HG02938 (cell line): ENCODE data around the gene OR2AG1.

Source experiments
- ATAC-seq: cut with Tn5 transposase; IDR thresholded peaks from one replicate; pipeline ENCODE4 v1.9.1; 2021; ENCODE audit warnings: mild to moderate bottlenecking, moderate library complexity; ENCODE audit not compliant: unreplicated experiment

The OR2AG1 gene

DNA sequence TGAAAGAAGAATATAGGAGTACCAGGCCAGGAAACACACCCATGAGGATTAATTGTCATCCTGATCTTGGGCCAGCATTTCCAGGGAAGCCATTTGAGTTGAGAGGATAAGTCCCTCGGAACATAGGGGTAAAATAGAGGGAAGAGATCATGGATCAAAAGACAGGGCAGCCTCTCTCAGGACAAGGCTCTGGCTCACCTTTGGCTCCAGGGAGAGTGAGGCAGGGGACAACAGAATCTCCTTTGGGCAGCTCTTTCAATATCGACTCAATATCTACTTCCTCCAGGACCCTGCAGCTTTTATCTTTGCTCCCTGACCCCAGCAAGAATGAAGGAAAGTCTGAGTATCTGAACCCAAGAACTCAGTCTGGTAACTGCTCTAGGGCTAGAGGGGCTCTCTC, at the start of gene OR2AG1:
OR2AG1 (plus strand) TSS at position 301 of the 400 bp plus-strand sequence. CDS start 2,018 bp downstream, outside the sequence.
- ATAC-seq = no peak

- ATAC-seq = no peak
Observed at GRCh38 chr11:6733326-6734275, 49.2 kb upstream of the OR2AG1 start.

GRCh38 chr11:6734616-6735015, 48.2 kb upstream of the OR2AG1 start:
- no peak for ATAC-seq

DNA sequence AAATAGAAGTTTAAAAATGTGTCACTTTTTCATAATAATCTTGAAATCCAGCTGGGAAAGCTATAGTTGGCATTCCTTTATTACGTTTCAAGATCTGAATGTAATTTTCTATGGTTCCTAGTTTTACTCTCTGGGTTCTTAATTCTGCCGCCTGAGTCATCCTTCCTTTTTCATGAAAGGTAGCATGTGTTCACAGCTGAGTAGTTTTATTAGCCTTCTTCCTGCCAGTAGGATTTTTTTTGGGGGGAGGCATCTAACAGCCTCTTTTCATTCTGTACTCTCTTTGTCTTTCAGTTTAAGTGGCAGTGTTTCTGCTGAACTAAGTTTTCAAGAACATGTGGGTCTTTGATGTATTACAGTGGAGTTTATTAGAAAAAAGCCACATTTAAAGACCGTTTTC, 47.5 kb upstream of the OR2AG1 start:
- ATAC-seq = no peak

DNA sequence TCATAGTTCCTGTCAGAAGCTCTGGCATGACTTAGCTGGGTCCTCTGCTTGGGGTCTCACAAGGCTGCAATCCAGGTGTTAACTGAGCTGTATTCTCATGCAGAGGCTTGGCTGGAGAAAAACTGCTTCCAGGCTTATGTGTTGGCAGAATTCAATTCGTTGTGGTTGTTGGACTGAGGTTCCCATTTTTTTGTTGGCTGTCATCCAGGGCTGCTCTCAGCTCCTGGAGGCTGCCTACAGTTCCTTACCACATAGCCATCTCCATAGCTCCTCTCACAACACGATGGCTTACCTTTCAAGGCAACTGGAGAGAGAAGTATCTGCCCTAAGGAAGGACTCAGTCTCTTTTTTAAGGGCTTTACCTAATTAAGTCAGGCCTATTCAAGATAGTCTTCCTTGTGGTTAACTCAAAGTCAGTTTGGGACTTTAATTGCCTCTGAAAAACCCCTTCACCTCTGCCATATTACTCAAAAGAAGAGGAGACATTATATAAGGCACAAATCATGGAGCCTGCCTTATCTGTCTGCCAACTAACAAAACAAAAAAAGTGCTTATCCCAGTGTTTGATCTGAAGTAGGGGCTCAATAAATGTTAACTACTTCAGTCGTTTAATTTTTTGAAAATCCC, 46.2 kb upstream of the OR2AG1 start:
- no peak for ATAC-seq

DNA sequence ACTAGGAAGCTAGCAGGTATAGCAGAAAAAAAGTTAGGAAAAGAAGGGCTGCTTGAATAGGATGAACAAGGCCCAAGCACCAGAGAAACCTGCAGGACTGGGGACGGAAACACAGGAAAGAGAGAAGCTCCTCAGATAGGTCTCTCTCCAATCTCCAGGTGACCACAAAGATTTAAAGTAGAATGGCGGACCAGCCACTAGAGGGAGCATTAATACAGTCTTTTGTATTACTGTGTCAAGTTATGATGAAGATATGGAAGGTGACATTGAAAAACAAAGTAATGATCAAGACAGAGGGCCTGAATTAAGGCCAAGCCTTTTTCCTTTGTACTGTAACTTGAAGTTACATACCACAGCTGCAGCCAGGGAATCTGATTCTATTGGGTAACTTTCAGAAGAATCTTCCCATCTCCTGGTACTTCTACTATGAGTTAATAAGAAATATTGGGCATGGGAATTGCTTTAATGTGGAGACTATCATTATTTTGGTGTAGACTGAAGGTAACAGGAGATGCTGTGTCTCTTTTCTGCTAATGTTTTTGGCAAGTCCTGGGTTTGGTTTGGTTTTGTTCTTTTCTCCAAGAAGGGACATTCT, 44.9 kb upstream of the OR2AG1 start:
- peak; percentile 81 for ATAC-seq

DNA sequence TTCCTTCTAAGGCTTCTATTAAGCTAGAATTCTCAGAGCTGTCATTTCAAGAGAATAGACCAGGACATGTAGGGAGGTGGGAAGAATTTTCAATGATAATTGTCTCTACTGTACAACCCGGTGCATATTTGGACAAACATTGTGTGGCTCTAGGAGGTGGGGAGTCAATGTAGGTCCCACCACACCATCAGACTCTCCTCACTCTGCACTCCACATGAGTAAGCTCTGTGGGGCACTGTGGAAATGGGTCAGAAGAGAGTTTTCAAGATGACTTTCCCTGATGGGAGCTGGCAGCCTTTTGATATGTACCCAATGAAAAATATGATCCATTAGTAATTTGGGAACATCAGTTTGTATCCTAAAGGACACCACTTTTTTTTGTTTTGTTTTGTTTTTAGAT, 44.2 kb upstream of the OR2AG1 start:
- ATAC-seq = no peak

- ATAC-seq = no peak
Observed at GRCh38 chr11:6742260-6742659, 40.6 kb upstream of the OR2AG1 start.

DNA sequence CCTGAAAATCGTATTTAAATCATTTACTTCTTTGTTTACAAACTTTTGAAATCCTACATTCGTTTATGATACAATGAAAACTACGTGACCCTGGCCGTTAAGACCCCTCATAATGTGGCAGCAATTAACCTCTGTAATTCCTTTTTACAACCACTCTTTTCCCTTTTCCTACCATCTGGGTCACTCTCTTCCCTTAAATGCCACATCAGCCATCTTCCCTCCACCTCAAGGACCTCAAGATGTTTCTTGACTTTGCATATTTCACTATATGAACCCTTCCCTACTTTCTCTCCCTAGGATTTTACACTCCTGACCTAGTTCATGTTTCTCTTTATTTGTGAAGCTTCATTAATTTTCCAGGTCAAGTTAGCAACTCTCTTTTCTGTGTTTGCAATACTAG, 37.8 kb upstream of the OR2AG1 start:
- ATAC-seq = no peak

DNA sequence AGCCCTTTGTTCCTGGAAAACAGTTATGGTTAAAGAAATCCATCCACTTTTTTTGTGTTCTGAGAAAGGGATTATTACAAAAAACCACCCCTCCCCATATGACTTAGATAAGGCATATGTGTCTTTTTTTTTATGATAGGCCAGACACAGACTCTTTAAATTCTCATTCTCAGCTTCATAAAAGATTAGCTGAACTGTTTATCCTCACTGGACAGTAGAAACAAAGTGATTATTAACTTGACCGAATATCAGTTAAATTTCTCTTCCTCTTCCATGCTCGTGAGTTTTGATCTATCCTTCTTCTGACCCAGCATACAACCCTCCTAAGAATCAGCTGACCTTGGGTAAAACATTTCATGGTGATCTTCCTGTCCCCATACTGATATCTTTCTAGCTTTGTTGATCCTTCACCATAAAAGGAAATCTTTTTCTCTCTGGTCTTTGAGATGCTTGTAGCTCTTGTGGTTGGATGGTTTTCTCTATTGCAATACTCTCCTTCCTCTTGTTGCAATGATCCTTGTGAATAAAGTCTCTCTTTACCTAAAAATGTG, 37.3 kb upstream of the OR2AG1 start:
- ATAC-seq = peak; percentile 41

GRCh38 chr11:6746086-6746618, 36.7 kb upstream of the OR2AG1 start:
- ATAC-seq = peak; percentile 77

GRCh38 chr11:6746626-6747025, 36.2 kb upstream of the OR2AG1 start:
- ATAC-seq = no peak

DNA sequence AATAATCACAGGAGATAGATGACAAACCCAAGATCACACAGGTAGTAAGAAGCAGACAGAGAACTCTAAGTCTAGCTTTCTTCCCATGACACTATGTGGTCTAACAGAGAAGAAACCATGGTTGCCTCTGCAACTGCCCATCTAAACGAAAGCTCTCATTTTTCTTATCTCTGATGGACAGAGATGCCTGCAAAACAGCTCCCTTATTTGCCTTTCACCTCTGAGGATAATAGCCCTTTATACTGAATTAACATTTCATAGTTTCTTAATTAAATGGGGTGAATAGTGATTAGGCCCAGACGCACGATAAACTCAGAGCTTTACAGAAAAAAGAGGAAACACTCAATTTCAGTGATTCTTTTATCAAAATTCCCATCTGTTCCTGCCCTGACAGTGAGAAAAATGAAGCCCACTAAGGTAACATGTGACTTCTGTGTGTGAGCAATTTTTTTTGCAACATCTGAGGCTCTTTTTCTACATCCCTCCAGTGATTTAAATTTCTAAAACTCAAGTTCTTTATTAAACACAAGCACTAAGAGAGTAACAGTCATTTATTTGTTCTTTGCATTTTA, 35.6 kb upstream of the OR2AG1 start:
- ATAC-seq = no peak

DNA sequence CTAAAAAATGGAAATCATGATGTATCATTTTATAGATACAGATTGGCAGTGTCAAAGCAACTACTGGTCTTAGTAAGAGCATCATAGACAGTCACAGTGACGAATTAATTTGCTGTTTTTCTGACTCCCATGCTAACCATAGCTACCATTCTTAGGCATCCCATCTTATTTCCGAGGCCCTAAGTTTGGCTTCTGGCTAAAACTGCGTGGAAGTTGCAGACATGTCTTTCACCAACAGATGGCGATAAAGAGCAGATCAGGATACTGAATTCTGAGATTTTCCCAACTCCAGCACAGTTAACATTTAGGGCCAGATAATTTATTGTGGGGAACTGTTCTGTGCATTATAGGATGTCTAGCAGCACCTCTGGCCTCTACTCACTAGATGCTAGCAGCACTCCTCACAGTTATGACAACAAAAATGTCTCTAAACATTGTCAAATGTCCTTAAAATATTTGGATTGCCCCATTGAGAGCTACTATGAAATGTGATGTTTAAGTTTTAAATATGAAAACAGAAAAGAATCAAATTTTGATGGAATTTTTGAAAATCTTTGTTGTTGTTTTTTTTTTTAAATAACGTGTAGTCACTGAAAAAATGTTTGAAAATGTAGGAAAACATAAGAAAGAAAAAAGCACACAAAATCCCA, 27.4 kb upstream of the OR2AG1 start:
- no peak for ATAC-seq

DNA sequence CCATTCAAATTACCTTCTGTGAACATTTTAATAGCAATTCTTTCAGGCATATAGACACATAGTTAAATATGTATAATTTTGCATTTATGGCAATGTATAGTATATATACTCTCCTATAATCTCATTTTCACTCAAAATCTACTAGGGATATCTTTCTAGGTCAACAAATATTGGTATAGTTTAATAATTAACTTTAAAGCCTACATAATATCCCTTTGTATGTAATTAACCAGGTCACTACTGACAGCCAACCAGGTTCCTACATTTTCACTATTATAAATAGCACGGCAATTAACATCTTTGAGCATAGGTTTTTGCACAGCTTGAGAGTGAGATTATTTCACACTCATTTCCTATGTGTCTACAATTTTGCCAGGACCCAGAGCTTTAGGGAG, 26.9 kb upstream of the OR2AG1 start:
- no peak for ATAC-seq

DNA sequence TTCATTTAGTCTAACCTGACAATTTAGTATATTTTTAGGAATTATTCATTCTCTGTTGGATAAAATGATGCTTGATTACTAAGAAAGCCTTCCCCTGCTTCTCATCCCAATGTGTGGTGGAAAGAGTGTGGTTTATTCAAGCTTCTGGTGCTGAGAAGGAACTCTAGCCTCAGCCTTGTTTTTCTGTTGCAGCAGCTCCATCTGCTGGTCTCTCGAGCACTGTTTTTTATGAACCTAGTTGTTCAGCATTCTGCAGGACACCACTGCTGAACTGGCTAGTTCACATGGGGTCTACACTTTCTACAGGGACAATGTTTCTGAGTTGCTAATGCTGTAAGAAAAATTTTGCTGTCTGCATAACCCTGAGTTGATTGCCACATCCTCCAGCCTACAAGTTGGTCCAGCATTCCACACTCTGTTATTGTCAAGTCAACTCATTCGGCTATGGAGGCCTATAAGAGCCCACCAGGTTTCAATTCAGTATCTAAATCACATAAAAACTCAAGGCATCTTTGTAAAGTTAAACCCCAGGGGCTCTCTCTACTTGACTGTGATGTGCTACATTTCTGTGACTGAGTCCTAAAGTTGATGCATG, 25.4 kb upstream of the OR2AG1 start:
- ATAC-seq = peak; percentile 68

GRCh38 chr11:6771926-6772893, 10.6 kb upstream of the OR2AG1 start, which contains the start of gene OR2AG2:
OR2AG2 (minus strand) TSS chr11:6771976; CDS start chr11:6768957, 3,019 bp downstream.
- ATAC-seq = peak; percentile 98

DNA sequence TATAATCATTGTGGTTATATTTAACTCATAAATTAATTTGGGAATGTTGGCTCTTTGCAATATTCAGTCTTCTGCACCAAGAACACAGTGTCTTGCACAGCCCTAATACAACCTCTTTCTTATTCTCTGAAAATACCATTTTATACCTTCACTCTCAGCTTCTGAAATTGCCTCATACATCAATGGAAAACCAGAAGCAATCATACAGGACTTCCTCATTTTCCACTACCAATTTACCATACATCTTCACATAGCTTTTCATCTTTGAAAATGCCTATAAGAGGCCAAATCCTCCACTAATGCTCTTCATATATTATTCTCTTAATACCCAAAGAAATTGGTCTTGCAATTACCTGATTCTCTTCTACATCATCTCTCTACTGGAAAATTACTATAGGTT, 4.3 kb upstream of the OR2AG1 start:
- ATAC-seq = no peak

- no peak for ATAC-seq
Observed at GRCh38 chr11:6780829-6781228, 2.0 kb upstream of the OR2AG1 start.
